ENCODE data around the gene GAS5.

GAS5 gene

DNA sequence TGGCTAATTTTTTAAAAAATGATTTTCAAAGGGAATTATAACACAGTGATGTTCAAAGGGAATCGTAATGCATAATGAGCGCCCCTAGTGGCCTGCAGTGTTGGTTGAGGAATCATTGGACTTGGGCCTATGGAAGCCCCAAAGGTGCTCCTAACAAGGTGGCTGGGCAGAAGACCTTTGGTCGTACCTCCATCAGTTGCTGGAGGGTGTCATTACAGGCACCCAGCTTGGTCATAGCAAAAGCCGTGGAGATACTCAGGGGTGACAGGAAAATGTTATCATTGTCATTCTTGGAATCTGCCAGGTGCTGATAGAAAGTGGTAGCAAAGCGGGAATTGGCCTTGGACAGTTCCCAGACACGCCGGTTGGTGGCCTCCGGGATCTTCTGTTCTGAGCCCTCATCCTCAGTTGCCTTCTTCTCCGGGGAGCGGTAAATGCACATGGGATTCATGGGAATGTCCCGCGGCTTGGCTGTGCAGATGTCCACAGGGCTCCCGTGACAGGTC, 46.6 kb upstream of the GAS5 start:
- Histone ChIP-seq H3K4me1 (ENCODE audit: control insufficient read depth in 2 of 2, insufficient read depth in 1 of 2, low read depth in 1 of 2, low read length in 2 of 2) (no peaks in the 10 kb centered on the region), H2BK12ac (ENCODE audit: low read length) (no peak overlapping the region), H3K27ac (replicated peaks; ENCODE audit: low read length) (no peak overlapping the region), H2BK120ac (ENCODE audit: low read depth, low read length) (no peak overlapping the region), H2AFZ (ENCODE audit: low read length) (no peak overlapping the region), H3K4me3 (ENCODE audit: low read length in 2 of 2) (no peak overlapping the region), H3K27me3 (ENCODE audit: control insufficient read depth in 3 of 3, insufficient read depth in 3 of 3, low read depth in 1 of 3, low read length in 3 of 3) (no peaks in the 10 kb centered on the region), H4K8ac (ENCODE audit: low read depth, low read length) (no peak overlapping the region), H3K4me2 (ENCODE audit: insufficient read depth, low read length, poor library complexity, severe bottlenecking) (no peak overlapping the region), H4K91ac (ENCODE audit: low read depth, low read length, poor library complexity) (no peak overlapping the region), H3K9me3 (replicated peaks in 1 of 2; ENCODE audit: control insufficient read depth in 2 of 2, insufficient read depth in 1 of 2, low read depth in 1 of 2, low read length in 2 of 2) (no peaks in the 10 kb centered on the region), H3K36me3 (replicated peaks in 1 of 2; ENCODE audit: control insufficient read depth in 2 of 2, insufficient read depth in 2 of 2, low read length in 2 of 2) (no peaks in the 10 kb centered on the region), H3K9ac (ENCODE audit: low read depth, low read length, poor library complexity) (no peak overlapping the region), H2BK5ac (ENCODE audit: low read length) (no peak overlapping the region), H2BK15ac (ENCODE audit: low read length) (no peak overlapping the region), H3K14ac (ENCODE audit: low read length) (no peak overlapping the region), H3K18ac (ENCODE audit: low read length) (no peak overlapping the region), H3K4ac (ENCODE audit: low read length) (no peak overlapping the region), H2AK5ac (ENCODE audit: low read depth, low read length) (no peak overlapping the region), H3K23ac (ENCODE audit: low read depth, low read length, poor library complexity) (no peak overlapping the region), H3K79me1 (ENCODE audit: low read depth, low read length) (no peaks in the 10 kb centered on the region)
- no peak for DNase-seq (ENCODE audit: low spot score)
- no CpG with 5 or more reads among the region's 13 CpGs for WGBS, 2 donors (ENCODE audit: extremely low coverage in 2 of 2, insufficient read length in 2 of 2, insufficient replicate concordance in 1 of 2)

DNA sequence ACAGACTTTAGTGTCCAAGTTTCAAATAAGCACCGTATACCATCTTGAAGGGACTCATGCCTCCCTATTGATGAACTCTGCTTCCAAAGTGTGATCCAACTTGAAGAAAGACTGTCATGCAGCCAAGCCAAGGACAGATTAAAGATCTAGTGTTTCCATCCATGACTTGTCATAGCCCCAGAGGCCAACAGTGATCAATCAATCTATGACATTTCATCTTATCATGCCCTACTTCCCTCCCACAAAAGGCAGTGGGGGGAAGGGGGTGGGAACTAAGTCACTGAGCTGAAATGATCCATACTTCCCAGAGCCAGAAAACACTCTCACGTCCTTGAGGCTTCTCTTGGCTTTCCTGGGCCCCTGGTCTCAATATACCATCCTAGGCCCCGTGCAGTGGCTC, 45.3 kb upstream of the GAS5 start:
- H3K27me3 ChIP-seq (ENCODE audit: control insufficient read depth in 3 of 3, insufficient read depth in 3 of 3, low read depth in 1 of 3, low read length in 3 of 3), result no peaks in the 10 kb centered on the region
- no peaks in the 10 kb centered on the region for H3K9me3 ChIP-seq (replicated peaks in 1 of 2; ENCODE audit: control insufficient read depth in 2 of 2, insufficient read depth in 1 of 2, low read depth in 1 of 2, low read length in 2 of 2)
- no peak overlapping the region for H3K4ac ChIP-seq (ENCODE audit: low read length)
- H2BK120ac ChIP-seq (ENCODE audit: low read depth, low read length), result no peak overlapping the region
- no peak overlapping the region for H3K4me2 ChIP-seq (ENCODE audit: insufficient read depth, low read length, poor library complexity, severe bottlenecking)
- H2BK15ac ChIP-seq (ENCODE audit: low read length), result no peak overlapping the region
- no peak overlapping the region for H3K4me3 ChIP-seq (ENCODE audit: low read length in 2 of 2)
- no peaks in the 10 kb centered on the region for H3K4me1 ChIP-seq (ENCODE audit: control insufficient read depth in 2 of 2, insufficient read depth in 1 of 2, low read depth in 1 of 2, low read length in 2 of 2)
- no CpG with 5 or more reads among the region's 3 CpGs for WGBS, 2 donors (ENCODE audit: extremely low coverage in 2 of 2, insufficient read length in 2 of 2, insufficient replicate concordance in 1 of 2)
- no peak overlapping the region for H3K27ac ChIP-seq (replicated peaks; ENCODE audit: low read length)
- no peak overlapping the region for H2BK12ac ChIP-seq (ENCODE audit: low read length)
- no peak overlapping the region for H4K91ac ChIP-seq (ENCODE audit: low read depth, low read length, poor library complexity)
- no peak overlapping the region for H3K23ac ChIP-seq (ENCODE audit: low read depth, low read length, poor library complexity)
- no peak overlapping the region for H2AFZ ChIP-seq (ENCODE audit: low read length)
- H3K18ac ChIP-seq (ENCODE audit: low read length), result no peak overlapping the region
- no peak overlapping the region for H2AK5ac ChIP-seq (ENCODE audit: low read depth, low read length)
- DNase-seq (ENCODE audit: low spot score), result no peak
- H3K14ac ChIP-seq (ENCODE audit: low read length), result no peak overlapping the region
- no peak overlapping the region for H2BK5ac ChIP-seq (ENCODE audit: low read length)
- H4K8ac ChIP-seq (ENCODE audit: low read depth, low read length), result no peak overlapping the region
- no peaks in the 10 kb centered on the region for H3K79me1 ChIP-seq (ENCODE audit: low read depth, low read length)
- H3K36me3 ChIP-seq (replicated peaks in 1 of 2; ENCODE audit: control insufficient read depth in 2 of 2, insufficient read depth in 2 of 2, low read length in 2 of 2), result no peaks in the 10 kb centered on the region
- no peak overlapping the region for H3K9ac ChIP-seq (ENCODE audit: low read depth, low read length, poor library complexity)

DNA sequence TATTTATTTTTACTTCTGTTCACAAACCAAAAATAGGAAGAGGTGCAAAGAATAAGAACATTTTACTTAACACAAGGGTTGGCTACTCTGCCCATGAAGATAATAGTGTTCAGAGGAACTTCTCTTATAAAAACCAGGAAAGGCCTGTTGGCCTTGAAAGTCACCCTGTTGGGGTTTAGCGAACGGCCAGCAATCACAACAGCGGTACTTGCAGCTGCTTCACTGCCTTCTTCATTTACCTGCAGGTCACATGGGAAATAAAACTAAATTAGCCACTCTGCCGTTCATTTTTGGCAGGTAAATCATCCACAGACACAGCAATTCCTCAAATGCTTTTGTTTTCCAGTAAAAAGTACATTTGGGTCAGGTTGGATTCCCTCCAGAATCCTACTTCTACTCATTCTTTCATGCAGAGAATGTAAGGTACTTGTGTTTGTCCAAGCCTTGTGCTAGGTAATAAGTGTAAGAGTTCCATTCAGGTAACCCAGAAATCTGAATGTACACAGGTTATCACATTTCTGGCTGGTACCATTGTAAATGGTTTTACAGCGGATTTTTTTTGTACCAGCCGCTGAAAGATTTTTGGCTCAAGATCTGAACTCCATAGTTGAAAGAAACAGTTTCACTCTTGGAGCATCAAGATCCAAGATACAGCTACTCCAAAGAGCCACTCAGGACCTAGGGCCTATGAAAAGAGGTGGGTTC, 36.2 kb upstream of the GAS5 start:
- Histone ChIP-seq H2BK5ac (ENCODE audit: low read length) (no peak overlapping the region), H3K79me1 (ENCODE audit: low read depth, low read length) (no peaks in the 10 kb centered on the region), H4K91ac (ENCODE audit: low read depth, low read length, poor library complexity) (no peak overlapping the region), H3K4ac (ENCODE audit: low read length) (no peak overlapping the region), H4K8ac (ENCODE audit: low read depth, low read length) (no peak overlapping the region), H3K18ac (ENCODE audit: low read length) (no peak overlapping the region), H2AK5ac (ENCODE audit: low read depth, low read length) (no peak overlapping the region), H3K4me2 (ENCODE audit: insufficient read depth, low read length, poor library complexity, severe bottlenecking) (no peak overlapping the region), H3K9ac (ENCODE audit: low read depth, low read length, poor library complexity) (no peak overlapping the region), H3K9me3 (replicated peaks in 1 of 2; ENCODE audit: control insufficient read depth in 2 of 2, insufficient read depth in 1 of 2, low read depth in 1 of 2, low read length in 2 of 2) (peaks cover 0 to 2% of the 10 kb centered on the region in 2 donors), H3K4me3 (ENCODE audit: low read length in 2 of 2) (no peak overlapping the region), H2BK120ac (ENCODE audit: low read depth, low read length) (no peak overlapping the region), H3K14ac (ENCODE audit: low read length) (no peak overlapping the region), H3K27me3 (ENCODE audit: control insufficient read depth in 3 of 3, insufficient read depth in 3 of 3, low read depth in 1 of 3, low read length in 3 of 3) (no peaks in the 10 kb centered on the region), H2AFZ (ENCODE audit: low read length) (no peak overlapping the region), H3K23ac (ENCODE audit: low read depth, low read length, poor library complexity) (no peak overlapping the region), H2BK15ac (ENCODE audit: low read length) (no peak overlapping the region), H2BK12ac (ENCODE audit: low read length) (no peak overlapping the region), H3K36me3 (replicated peaks in 1 of 2; ENCODE audit: control insufficient read depth in 2 of 2, insufficient read depth in 2 of 2, low read length in 2 of 2) (no peaks in the 10 kb centered on the region), H3K27ac (replicated peaks; ENCODE audit: low read length) (no peak overlapping the region), H3K4me1 (ENCODE audit: control insufficient read depth in 2 of 2, insufficient read depth in 1 of 2, low read depth in 1 of 2, low read length in 2 of 2) (no peaks in the 10 kb centered on the region)
- WGBS, 2 donors (ENCODE audit: extremely low coverage in 2 of 2, insufficient read length in 2 of 2, insufficient replicate concordance in 1 of 2), result no CpG with 5 or more reads among the region's 6 CpGs
- no peak for DNase-seq (ENCODE audit: low spot score)

DNA sequence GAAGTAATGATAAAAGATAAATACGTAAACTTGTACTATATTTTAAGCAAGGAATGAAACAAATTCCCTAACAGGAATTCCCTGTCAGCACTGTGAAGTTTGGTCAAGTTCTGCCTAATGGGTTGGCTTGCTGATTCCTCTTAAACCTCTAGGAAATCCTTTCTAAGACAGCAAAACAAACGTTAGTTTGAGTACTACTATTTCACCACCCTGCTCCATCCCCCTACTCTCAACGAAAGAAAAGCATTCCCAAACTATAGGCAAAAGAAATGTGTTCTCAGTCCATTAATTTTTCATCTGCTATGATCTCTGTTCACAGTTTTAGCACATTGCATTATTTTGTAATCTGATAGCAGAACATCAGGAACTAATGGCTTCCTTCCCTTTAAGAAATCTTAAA, 33.2 kb upstream of the GAS5 start:
- H2BK12ac ChIP-seq (ENCODE audit: low read length), result no peak overlapping the region
- no peak overlapping the region for H2BK120ac ChIP-seq (ENCODE audit: low read depth, low read length)
- H3K23ac ChIP-seq (ENCODE audit: low read depth, low read length, poor library complexity), result no peak overlapping the region
- no peak overlapping the region for H3K4me3 ChIP-seq (ENCODE audit: low read length in 2 of 2)
- no peaks in the 10 kb centered on the region for H3K9me3 ChIP-seq (replicated peaks in 1 of 2; ENCODE audit: control insufficient read depth in 2 of 2, insufficient read depth in 1 of 2, low read depth in 1 of 2, low read length in 2 of 2)
- H2BK15ac ChIP-seq (ENCODE audit: low read length), result no peak overlapping the region
- no peak for DNase-seq (ENCODE audit: low spot score)
- no peak overlapping the region for H2AFZ ChIP-seq (ENCODE audit: low read length)
- no peak overlapping the region for H3K9ac ChIP-seq (ENCODE audit: low read depth, low read length, poor library complexity)
- no peak overlapping the region for H3K18ac ChIP-seq (ENCODE audit: low read length)
- no peaks in the 10 kb centered on the region for H3K79me1 ChIP-seq (ENCODE audit: low read depth, low read length)
- H3K27me3 ChIP-seq (ENCODE audit: control insufficient read depth in 3 of 3, insufficient read depth in 3 of 3, low read depth in 1 of 3, low read length in 3 of 3), result no peaks in the 10 kb centered on the region
- H2BK5ac ChIP-seq (ENCODE audit: low read length), result no peak overlapping the region
- H3K4ac ChIP-seq (ENCODE audit: low read length), result no peak overlapping the region
- peaks cover 0 to 3% of the 10 kb centered on the region in 2 donors for H3K36me3 ChIP-seq (replicated peaks in 1 of 2; ENCODE audit: control insufficient read depth in 2 of 2, insufficient read depth in 2 of 2, low read length in 2 of 2)
- no peak overlapping the region for H3K27ac ChIP-seq (replicated peaks; ENCODE audit: low read length)
- H3K4me2 ChIP-seq (ENCODE audit: insufficient read depth, low read length, poor library complexity, severe bottlenecking), result no peak overlapping the region
- no peak overlapping the region for H4K91ac ChIP-seq (ENCODE audit: low read depth, low read length, poor library complexity)
- no CpG with 5 or more reads among the region's 3 CpGs for WGBS, 2 donors (ENCODE audit: extremely low coverage in 2 of 2, insufficient read length in 2 of 2, insufficient replicate concordance in 1 of 2)
- no peak overlapping the region for H3K14ac ChIP-seq (ENCODE audit: low read length)
- no peak overlapping the region for H4K8ac ChIP-seq (ENCODE audit: low read depth, low read length)
- no peaks in the 10 kb centered on the region for H3K4me1 ChIP-seq (ENCODE audit: control insufficient read depth in 2 of 2, insufficient read depth in 1 of 2, low read depth in 1 of 2, low read length in 2 of 2)
- no peak overlapping the region for H2AK5ac ChIP-seq (ENCODE audit: low read depth, low read length)

Measured in neuronal stem cell (in vitro differentiated cells).